ENCODE data around the gene ZNF282.
A peak's percentile ranks its signal among the peaks of the same experiment; 100 is the strongest.

The ZNF282 gene

GRCh38 chr7:149191851-149192250 lies 3.5 kb upstream of the ZNF282 start:
- DNase-seq (ENCODE audit: low read depth in 2 of 2) = no peak

DNA sequence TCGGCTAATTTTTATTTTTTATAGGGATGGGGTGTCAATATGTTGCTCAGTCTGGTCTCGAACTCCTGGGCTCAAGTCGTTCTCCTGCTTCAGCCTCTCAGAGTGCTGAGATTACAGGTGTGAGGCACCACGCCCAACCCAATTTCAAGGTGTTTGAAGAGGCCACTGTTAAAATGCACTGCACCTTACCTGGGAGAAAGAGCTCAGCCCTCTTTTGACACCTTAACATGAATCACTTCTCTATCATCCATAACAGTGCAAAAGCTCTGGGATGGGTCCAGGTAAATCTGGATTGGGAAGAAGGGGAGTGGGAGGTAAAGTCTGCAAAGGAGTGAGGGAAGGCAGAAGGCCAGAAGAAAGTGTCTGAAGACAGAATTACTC lies 557 bp upstream of the ZNF282 start:
- DNase-seq (ENCODE audit: low read depth in 2 of 2) = no peak

- no peak for DNase-seq (ENCODE audit: low read depth in 2 of 2)
Observed at GRCh38 chr7:149196151-149196704, 882 bp downstream of the ZNF282 start.

GRCh38 chr7:149196705-149197171 lies 1.4 kb downstream of the ZNF282 start:
- no peak for DNase-seq (ENCODE audit: low read depth in 2 of 2)

- no peak for DNase-seq (ENCODE audit: low read depth in 2 of 2)
Observed at GRCh38 chr7:149197675-149198074, 2.3 kb downstream of the ZNF282 start.

- no peak for DNase-seq (ENCODE audit: low read depth in 2 of 2)
Observed at GRCh38 chr7:149198161-149198816, 2.9 kb downstream of the ZNF282 start.

DNA sequence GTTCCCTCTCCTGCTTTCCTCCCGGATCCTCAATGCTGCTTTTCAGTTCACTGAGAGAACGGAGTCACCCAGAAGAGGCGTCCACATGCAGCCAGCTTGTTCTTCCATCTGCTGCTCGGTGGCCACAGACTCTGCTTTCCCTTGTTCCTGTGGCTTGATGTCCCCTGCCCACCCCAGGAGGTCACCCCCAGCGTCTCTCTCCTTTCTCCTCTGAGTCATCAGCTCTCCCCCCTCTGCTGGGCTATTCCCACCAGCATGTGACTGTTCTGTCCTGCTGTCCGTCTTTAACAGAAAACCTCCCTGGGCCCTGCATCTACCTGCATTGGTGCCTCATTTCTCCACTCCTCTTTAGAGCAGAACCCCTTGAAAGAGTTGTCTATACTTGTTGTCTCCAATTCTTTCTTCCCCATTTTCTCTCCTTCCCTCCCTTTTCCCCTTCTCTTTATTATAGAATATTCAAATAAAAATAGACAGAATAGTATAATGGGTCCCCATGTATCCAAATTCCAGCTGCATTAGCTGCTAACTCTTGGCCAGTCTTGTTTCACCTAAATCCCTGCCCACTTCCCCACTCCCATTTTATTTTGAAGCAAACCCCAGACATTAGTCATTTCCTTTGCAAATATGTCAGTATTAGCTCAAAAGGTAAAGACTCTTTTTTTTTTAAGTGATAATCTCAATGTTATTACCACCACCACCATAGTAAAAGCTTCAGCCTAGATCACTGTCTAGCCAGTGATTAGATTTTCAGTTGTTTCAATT lies 4.1 kb downstream of the ZNF282 start:
- no peak for DNase-seq (ENCODE audit: low read depth in 2 of 2)

GRCh38 chr7:149202831-149203231 lies 7.5 kb downstream of the ZNF282 start:
- no peak for DNase-seq (ENCODE audit: low read depth in 2 of 2)

DNA sequence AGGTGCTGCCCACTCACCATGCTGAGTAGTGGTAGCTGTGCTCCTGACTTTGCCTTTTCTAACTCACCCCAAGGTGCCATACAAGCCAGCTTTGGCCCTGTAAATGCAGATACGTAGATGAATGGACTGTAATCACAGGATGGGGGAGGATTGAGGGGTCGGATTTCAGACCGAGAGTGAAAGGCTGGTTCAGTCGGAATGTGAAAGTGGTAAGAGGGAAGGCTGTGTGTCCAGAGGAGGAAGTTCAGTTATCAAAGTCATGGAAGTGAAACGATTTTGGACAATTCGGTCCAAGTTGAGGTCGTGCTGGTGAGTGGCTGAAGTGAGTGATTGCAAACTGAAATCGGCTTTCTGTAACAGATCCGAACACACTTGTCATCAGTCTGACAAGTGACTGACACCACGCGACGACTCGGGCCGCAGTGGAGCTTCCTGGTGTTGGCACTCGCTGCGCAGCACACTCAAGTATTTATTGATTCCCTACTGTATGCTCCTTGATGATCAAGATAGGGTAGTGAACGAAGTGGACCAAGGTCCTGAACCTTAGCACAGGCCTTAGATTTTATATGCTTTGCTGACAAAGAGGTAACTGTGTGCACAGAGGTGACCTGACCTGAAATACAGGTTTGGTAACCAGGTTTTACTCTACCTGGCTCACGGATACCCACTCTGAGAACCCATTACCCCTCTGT lies 10.5 kb downstream of the ZNF282 start:
- DNase-seq (ENCODE audit: low read depth in 2 of 2) = no peak

GRCh38 chr7:149207324-149208035 lies 12.1 kb downstream of the ZNF282 start:
- DNase-seq (ENCODE audit: low read depth in 2 of 2) = no peak

- DNase-seq (ENCODE audit: low read depth in 2 of 2) = peak; percentile 14 to 44
Observed at GRCh38 chr7:149209518-149210269, 14.3 kb downstream of the ZNF282 start.

GRCh38 chr7:149210551-149210950 lies 15.2 kb downstream of the ZNF282 start:
- no peak for DNase-seq (ENCODE audit: low read depth in 2 of 2)

- no peak for DNase-seq (ENCODE audit: low read depth in 2 of 2)
Observed at GRCh38 chr7:149214020-149214720, 18.8 kb downstream of the ZNF282 start.

DNA sequence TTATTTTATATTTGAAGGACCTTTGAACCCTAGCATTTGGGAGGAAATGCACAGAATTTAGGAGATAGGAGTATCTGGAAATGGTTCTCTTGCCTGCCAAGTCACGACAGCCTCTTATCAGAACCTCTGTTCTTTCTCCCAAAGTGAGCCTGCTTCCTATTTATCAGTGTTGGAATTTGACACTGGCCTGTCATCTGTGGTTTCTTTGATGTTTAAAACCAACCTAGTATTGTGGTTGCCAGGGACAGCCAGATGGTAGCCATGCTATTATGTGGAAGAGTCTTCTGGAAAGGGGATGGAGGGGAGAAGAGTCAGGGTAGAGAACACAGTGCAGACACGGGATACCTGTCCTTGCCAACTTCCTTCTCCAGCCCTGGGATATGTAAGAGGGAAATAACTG lies 21.1 kb downstream of the ZNF282 start:
- DNase-seq (ENCODE audit: low read depth in 2 of 2) = no peak

GRCh38 chr7:149217570-149217969 lies 22.2 kb downstream of the ZNF282 start:
- DNase-seq (ENCODE audit: low read depth in 2 of 2) = no peak

DNA sequence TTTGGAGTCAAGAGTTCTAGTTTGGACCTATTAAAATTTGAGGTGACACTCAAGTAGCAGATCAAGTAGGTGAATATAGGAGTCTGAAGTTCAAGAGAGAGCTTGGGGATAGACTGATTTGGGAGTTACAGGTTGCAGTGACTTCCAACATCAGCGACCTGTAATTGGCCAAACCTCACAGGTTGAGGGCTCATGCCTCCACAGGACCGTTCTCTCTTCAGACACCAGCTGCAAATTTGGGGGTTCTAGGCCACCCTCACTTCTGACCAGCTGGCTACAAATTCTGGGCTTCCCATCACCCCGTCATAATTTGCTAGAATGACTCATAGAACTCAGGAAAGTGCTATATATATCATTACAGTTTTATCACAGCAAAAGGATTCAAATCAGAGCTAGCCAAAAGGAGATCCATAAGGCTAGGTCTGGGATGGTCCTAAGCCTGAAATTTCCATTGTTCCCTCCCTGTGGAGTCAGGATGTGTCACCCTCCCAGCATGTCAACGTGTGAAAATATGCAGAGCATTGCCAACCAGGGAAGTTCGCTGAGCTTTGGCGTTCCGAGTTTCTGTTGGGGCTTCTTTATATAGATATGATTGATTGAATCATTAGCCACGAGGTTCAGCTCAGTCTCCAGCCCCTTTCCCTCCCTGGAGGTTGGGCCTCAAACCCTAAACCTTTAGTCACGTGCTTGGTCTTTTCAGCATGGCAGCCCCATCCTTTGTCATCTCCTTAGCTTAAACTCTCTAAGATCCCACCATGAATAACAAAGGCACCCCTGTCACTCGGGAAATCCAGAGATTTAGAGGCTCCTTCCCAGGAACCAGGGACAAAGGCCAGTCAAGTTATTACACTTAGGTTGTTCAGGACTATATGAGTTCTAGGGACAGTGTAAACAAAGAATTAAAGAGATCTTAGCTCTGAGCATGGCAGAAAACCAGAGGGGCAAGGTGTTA lies 23.4 kb downstream of the ZNF282 start:
- DNase-seq (ENCODE audit: low read depth in 2 of 2) = no peak

GRCh38 chr7:149220534-149220933 lies 25.2 kb downstream of the ZNF282 start:
- no peak for DNase-seq (ENCODE audit: low read depth in 2 of 2)

DNA sequence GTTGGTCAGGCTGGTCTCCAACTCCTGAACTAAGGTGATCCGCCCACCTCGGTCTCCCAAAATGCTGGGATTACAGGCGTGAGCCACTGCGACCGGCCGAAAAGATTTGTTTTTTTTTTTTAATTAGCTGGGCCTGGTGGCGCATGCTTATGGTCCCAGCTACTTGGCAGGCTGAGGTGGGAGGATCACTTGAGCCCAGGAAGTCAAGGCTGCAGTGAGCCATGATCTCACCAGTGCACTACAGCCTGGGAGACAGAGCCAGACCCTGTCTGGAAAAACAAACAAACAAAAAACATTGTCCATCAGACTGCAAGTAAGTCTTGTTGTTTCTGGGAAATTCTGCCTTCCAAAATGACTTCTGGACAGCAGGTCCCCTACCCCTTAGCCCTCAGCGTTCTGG lies 27.8 kb downstream of the ZNF282 start:
- no peak for DNase-seq (ENCODE audit: low read depth in 2 of 2)

GRCh38 chr7:149223761-149224160 lies 28.4 kb downstream of the ZNF282 start:
- DNase-seq (ENCODE audit: low read depth in 2 of 2) = no peak
